Dermis lymphatic vessel endothelial cell (primary cell): Measurements from ENCODE around the gene RTP3. TPM values are rescaled to one million over a fixed set of nuclear protein-coding genes. Genes with fewer than 3 reads are reported as not detected.

Source experiments
- total RNA-seq: library from RNA; depleted of rRNA; stranded (reverse); fragments of >200 nt; gene quantifications from 2 replicates; pipeline ENCODE4 v1.2.1, GENCODE V29; 2014

Gene RTP3
- not detected in 2 replicates for total RNA-seq

GRCh38 chr3:46497556-46498265 lies at the start of gene RTP3:
Gene RTP3, plus strand, starts transcription at chr3:46497976. Its CDS starts 87 bp downstream, at chr3:46498063.

GRCh38 chr3:46464326-46465195 lies 33.2 kb upstream of the RTP3 start, which contains the start of gene LTF:
Gene LTF, minus strand, starts transcription at chr3:46464905. Its CDS starts 38 bp downstream, at chr3:46464867.

Other genes starting within 250 kb of the RTP3 start
- not detected in 2 replicates for gene CCR2, start 143.9 kb upstream of the RTP3 start, total RNA-seq
- 0.09 TPM in 1 of 2 replicates, not detected in the other for gene CCR5, start 127.0 kb upstream of the RTP3 start, total RNA-seq
- 0.22 and 0.26 TPM in 2 replicates for gene CCRL2, start 90.7 kb upstream of the RTP3 start, total RNA-seq
- gene LTF, start 33.1 kb upstream of the RTP3 start, total RNA-seq: under 0.01 and 0.26 TPM in 2 replicates
- under 0.01 and 0.17 TPM in 2 replicates for gene LRRC2, start 68.3 kb downstream of the RTP3 start, total RNA-seq
- not detected in 2 replicates for gene FAM240A, start 114.5 kb downstream of the RTP3 start, total RNA-seq
- gene ALS2CL, start 195.7 kb downstream of the RTP3 start, total RNA-seq: 4.0 and 7.0 TPM in 2 replicates
- gene TMIE, start 203.4 kb downstream of the RTP3 start, total RNA-seq: 0.09 TPM in 1 of 2 replicates, not detected in the other
- gene PRSS50, start 219.9 kb downstream of the RTP3 start, total RNA-seq: not detected in 2 replicates